Uterus (tissue), 4 donors: ENCODE measurements around the gene WWOX. TPM values are rescaled to one million over a fixed set of nuclear protein-coding genes. Genes with fewer than 3 reads are reported as not detected.

Experiments
- DNase-seq, 2 donors: peaks; one replicate each; pipeline ENCODE4 v3.0.0-alpha.2; 2019 to 2020
- H3K27ac ChIP-seq, 2 donors: fragments of 200-600 bp; sonication (generic); 1 replicate in 1 of 2; 2 replicates in 1 of 2; pipeline ENCODE4 v1.5.1; 2016 to 2018
- H3K27me3 ChIP-seq, 2 donors: fragments of 200-600 bp; sonication (generic); one replicate each; pipeline ENCODE4 v1.5.1; 2018 to 2019; ENCODE audit warnings: control low read depth in 1 of 2
- H3K36me3 ChIP-seq, 2 donors: fragments of 200-600 bp; sonication (generic); one replicate each; pipeline ENCODE4 v1.5.1; 2019; ENCODE audit warnings: control low read depth in 1 of 2
- H3K4me1 ChIP-seq, 2 donors: fragments of 200-600 bp; sonication (generic); one replicate each; pipeline ENCODE4 v1.5.1; 2018 to 2019; ENCODE audit warnings: control low read depth in 1 of 2
- H3K4me3 ChIP-seq, 2 donors: fragments of 200-600 bp; sonication (generic); 1 replicate in 1 of 2; 2 replicates in 1 of 2; pipeline ENCODE4 v1.5.1; 2018 to 2019; ENCODE audit warnings: mild to moderate bottlenecking in 1 of 2
- H3K9me3 ChIP-seq, 2 donors: fragments of 200-600 bp; sonication (generic); one replicate each; pipeline ENCODE4 v1.5.1; 2019; ENCODE audit warnings: control low read depth in 1 of 2
- POLR2A ChIP-seq, 2 donors: fragments of 450-650 bp; IDR thresholded peaks; one replicate each; pipeline ENCODE4 v1.6.1; 2016; ENCODE audit warnings: antibody characterized with exemption in 2 of 2, mild to moderate bottlenecking in 1 of 2, moderate library complexity in 1 of 2
- intact Hi-C: fragments of 100-400 bp; cut with DNase I; formaldehyde crosslinking; loops from one replicate; pipeline ENCODE4 v1.15.1; 2023; ENCODE audit warnings: low total_unique reads
- total RNA-seq, 4 donors: library from RNA; depleted of rRNA in 3 of 4; stranded (reverse); fragments of >200 nt in 3 of 4; gene quantifications; one replicate each; pipeline versions ENCODE4 v1.1.0 to v1.2.4, GENCODE V29; 2014 to 2023
- TF ChIP-seq, protein P1 (sequence below), 4 experiments: fragments of 200-600 bp in 2 of 4; fragments of 450-650 bp in 2 of 4; sonication (generic) in 2 of 4; IDR thresholded peaks; one replicate each; pipeline ENCODE4 v1.5.1; 2016 to 2019; ENCODE audit warnings: antibody characterized with exemption in 4 of 4, mild to moderate bottlenecking in 2 of 4, moderate library complexity in 1 of 4
- donor health status: DM: yes; HTN: yes; CAD: no.

The WWOX gene
- total RNA-seq, 4 donors from 2014 or later = 34.1 to 99.9 (median 55.8) TPM

DNA sequence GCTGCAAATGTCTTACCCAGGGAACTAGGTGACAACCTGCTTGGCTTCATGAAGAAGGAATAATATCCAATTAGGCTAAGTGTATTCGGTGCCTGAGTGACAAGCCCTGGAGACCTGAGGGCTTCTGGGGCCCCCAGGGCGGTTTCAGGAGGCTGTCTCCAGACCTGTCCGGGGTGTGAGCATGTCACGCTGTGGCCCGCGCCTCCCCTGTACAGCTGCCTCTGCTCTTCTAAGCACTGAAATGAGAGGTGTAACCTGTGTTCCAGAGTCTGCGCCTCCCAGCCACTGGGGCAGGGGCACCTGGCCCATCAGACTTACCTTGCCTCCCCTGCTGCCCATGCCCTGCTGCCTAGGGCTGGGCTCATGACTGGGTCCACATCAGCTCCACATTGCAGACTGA is 114.3 kb downstream of the WWOX start:
- DNase-seq = no peak
- Histone ChIP-seq H3K4me1 (no peaks in the 10 kb centered on the region), H3K9me3 (no peaks in the 10 kb centered on the region), H3K27ac (no peak overlapping the region), H3K27me3 (no peaks in the 10 kb centered on the region), H3K36me3 (no peaks in the 10 kb centered on the region), H3K4me3 (no peak overlapping the region)
- intact Hi-C loops = no loop called here
- TF ChIP-seq, protein P1, sequence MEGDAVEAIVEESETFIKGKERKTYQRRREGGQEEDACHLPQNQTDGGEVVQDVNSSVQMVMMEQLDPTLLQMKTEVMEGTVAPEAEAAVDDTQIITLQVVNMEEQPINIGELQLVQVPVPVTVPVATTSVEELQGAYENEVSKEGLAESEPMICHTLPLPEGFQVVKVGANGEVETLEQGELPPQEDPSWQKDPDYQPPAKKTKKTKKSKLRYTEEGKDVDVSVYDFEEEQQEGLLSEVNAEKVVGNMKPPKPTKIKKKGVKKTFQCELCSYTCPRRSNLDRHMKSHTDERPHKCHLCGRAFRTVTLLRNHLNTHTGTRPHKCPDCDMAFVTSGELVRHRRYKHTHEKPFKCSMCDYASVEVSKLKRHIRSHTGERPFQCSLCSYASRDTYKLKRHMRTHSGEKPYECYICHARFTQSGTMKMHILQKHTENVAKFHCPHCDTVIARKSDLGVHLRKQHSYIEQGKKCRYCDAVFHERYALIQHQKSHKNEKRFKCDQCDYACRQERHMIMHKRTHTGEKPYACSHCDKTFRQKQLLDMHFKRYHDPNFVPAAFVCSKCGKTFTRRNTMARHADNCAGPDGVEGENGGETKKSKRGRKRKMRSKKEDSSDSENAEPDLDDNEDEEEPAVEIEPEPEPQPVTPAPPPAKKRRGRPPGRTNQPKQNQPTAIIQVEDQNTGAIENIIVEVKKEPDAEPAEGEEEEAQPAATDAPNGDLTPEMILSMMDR (IDR thresholded peaks at IDR 0.05) = no peak
- TF ChIP-seq POLR2A (IDR thresholded peaks at IDR 0.05) = no peak

DNA sequence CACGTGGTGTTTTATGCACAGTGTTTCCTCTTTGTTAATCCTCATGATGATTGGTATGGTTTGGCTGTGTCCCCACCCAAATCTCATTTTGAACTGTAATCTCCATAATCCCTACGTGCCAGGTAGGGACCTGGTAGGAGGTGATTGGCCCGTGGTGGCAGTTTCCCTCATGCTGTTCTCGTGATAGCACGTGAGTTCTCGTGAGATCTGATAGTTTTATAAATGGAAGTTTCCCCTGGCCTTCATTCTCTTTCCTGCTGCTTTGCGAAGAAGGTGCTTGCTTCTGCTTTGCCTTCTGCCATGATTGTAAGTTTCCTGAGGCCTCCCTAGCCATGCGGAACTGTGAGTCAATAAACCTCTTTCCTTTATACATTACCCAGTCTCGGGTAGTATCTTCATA is 115.8 kb downstream of the WWOX start:
- Histone ChIP-seq H3K36me3 (no peaks in the 10 kb centered on the region), H3K4me3 (no peak overlapping the region), H3K9me3 (no peaks in the 10 kb centered on the region), H3K27ac (no peak overlapping the region), H3K27me3 (no peaks in the 10 kb centered on the region), H3K4me1 (no peaks in the 10 kb centered on the region)
- intact Hi-C loops = no loop called here
- TF ChIP-seq POLR2A (IDR thresholded peaks at IDR 0.05) = no peak
- TF ChIP-seq, protein P1 (IDR thresholded peaks at IDR 0.05) = no peak
- DNase-seq = no peak

DNA sequence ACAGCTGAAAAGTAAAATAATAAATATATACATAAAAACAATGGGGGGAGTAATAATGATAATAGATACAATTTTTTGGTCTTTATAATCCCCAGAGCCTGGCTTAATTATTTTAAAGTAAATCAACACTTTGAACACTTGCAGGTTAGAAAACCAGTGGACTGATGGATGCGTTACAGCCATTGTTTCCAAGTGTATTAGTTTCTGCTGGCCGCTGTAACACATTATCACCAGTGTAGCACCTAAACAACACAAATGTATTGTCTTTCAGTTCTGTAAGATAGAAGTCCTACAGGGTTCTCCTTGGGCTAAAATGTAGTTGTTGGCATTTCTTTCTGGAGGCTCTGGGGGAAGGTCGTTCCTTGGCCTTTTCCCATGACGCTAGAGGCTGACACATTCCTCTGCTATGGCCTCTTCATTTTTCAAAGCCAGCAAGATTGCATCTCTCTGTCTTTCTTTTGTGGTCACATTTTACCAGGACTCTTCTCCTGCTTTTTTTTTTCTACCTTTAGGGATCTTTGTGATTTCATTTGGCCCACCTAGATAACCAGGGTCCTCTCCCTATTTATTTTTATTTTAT is 116.8 kb downstream of the WWOX start:
- H3K4me3 ChIP-seq = no peak overlapping the region
- no peaks in the 10 kb centered on the region for H3K9me3 ChIP-seq
- TF ChIP-seq POLR2A (IDR thresholded peaks at IDR 0.05) = no peak
- TF ChIP-seq, protein P1 (IDR thresholded peaks at IDR 0.05) = no peak
- H3K4me1 ChIP-seq = no peaks in the 10 kb centered on the region
- H3K36me3 ChIP-seq = no peaks in the 10 kb centered on the region
- no peaks in the 10 kb centered on the region for H3K27me3 ChIP-seq
- no peak for DNase-seq
- intact Hi-C loops = no loop called here
- H3K27ac ChIP-seq = no peak overlapping the region

- Histone ChIP-seq H3K27ac (no peak overlapping the region), H3K27me3 (no peaks in the 10 kb centered on the region), H3K4me1 (no peaks in the 10 kb centered on the region), H3K36me3 (no peaks in the 10 kb centered on the region), H3K9me3 (no peaks in the 10 kb centered on the region), H3K4me3 (no peak overlapping the region)
- no peak for DNase-seq
- intact Hi-C loops = no loop called here
- TF ChIP-seq, protein P1 (IDR thresholded peaks at IDR 0.05) = no peak
- no peak for TF ChIP-seq POLR2A (IDR thresholded peaks at IDR 0.05)
Measured at GRCh38 chr16:78217276-78217675, 117.8 kb downstream of the WWOX start.

DNA sequence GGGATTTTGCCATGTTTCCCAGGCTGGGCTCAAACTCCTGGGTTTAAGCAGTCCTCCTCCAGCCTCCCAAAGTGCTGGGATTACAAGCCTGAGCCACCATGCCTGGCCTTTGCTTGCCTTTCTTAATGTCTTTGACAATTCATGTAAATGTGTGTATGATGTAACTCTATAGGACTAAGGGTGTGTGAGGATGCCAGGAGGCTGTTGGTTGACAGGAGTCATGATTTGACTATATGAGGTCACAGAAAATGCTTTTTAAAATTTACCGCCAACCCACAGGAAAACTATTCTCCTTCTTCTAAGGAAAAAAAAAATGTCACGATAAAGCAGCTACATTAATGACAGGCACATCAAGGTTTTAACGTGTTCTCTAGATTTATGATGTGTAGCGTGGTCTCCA is 118.8 kb downstream of the WWOX start:
- Histone ChIP-seq H3K4me1 (no peaks in the 10 kb centered on the region), H3K36me3 (no peaks in the 10 kb centered on the region), H3K4me3 (no peak overlapping the region), H3K27ac (no peak overlapping the region), H3K27me3 (no peaks in the 10 kb centered on the region), H3K9me3 (no peaks in the 10 kb centered on the region)
- TF ChIP-seq, protein P1 (IDR thresholded peaks at IDR 0.05) = no peak
- no peak for TF ChIP-seq POLR2A (IDR thresholded peaks at IDR 0.05)
- intact Hi-C loops = no loop called here
- DNase-seq = no peak
